SK-N-SH (cell line): ENCODE results near the gene B3GALNT1. TPM values are rescaled to one million over a fixed set of nuclear protein-coding genes. Genes with fewer than 3 reads are reported as not detected.

Experiments used
- CTCF ChIA-PET: fragments of 300-600, 350-600 bp; formaldehyde crosslinking; extraction: SDS; loops from one replicate; lab custom pipeline; 2021; lab: Yijun Ruan, JAX
- POLR2A ChIA-PET: fragments of 350-600 bp; sonication (Branson Sonifier 250); formaldehyde crosslinking; extraction: SDS; loops from one replicate; lab custom pipeline; 2020; ENCODE audit warnings: antibody characterized with exemption, inconsistent platforms; lab: Yijun Ruan, JAX
- DNase-seq: peaks from one replicate; pipeline ENCODE4 v3.0.0; 2012
- H2AFZ ChIP-seq: fragments of 200-600 bp; sonication (generic); 2 replicates; pipeline ENCODE4 v1.8.1; 2016; ENCODE audit warnings: antibody characterized with exemption, mild to moderate bottlenecking, low read depth
- H3F3A ChIP-seq: fragments of 200-600 bp; sonication (generic); replicated peaks from 2 replicates; pipeline ENCODE3; 2016; ENCODE audit warnings: antibody characterized with exemption, mild to moderate bottlenecking; ENCODE audit not compliant: insufficient read depth
- H3K27ac ChIP-seq, 2 experiments: fragments of 200-500 bp in 1 of 2; fragments of 200-600 bp in 1 of 2; sonication (Bioruptor generic) in 1 of 2; sonication (generic), shearing (Covaris generic) in 1 of 2; 2 replicates each; pipeline versions ENCODE4 v1.5.1 to v1.6.1; 2014 to 2016; ENCODE audit warnings: low read depth in 2 of 2, inconsistent platforms in 1 of 2, low read length in 1 of 2, mild to moderate bottlenecking in 1 of 2, mixed read lengths in 1 of 2
- H3K27me3 ChIP-seq: fragments of 200-600 bp; sonication (generic), shearing (Covaris generic); 2 replicates; pipeline ENCODE4 v1.6.1; 2016; ENCODE audit warnings: mixed run types; ENCODE audit not compliant: insufficient read depth
- H3K36me3 ChIP-seq, 2 experiments: fragments of 200-500 bp in 1 of 2; fragments of 200-600 bp in 1 of 2; sonication (Bioruptor generic) in 1 of 2; sonication (generic) in 1 of 2; replicated peaks in 1 of 2; 2 replicates each; pipeline versions ENCODE3 to v1.5.1; 2014 to 2016; ENCODE audit warnings: low read length in 1 of 2, mild to moderate bottlenecking in 1 of 2; ENCODE audit not compliant: insufficient read depth in 2 of 2, control insufficient read depth in 1 of 2
- H3K4me1 ChIP-seq, 2 experiments: fragments of 200-500 bp in 1 of 2; fragments of 200-600 bp in 1 of 2; sonication (Bioruptor generic) in 1 of 2; sonication (generic), shearing (Covaris generic) in 1 of 2; 2 replicates each; pipeline versions ENCODE4 v1.5.1 to v1.6.1; 2014 to 2016; ENCODE audit warnings: low read depth in 1 of 2, low read length in 1 of 2, mixed run types in 1 of 2; ENCODE audit not compliant: insufficient read depth in 2 of 2, control insufficient read depth in 1 of 2
- H3K4me2 ChIP-seq: fragments of 200-600 bp; sonication (generic), shearing (Covaris generic); 2 replicates; pipeline ENCODE4 v1.6.1; 2017; ENCODE audit warnings: mixed run types
- H3K4me3 ChIP-seq, 2 experiments: fragments of 200-500 bp in 1 of 2; fragments of 200-600 bp in 1 of 2; sonication (Bioruptor generic) in 1 of 2; sonication (generic), shearing (Covaris generic) in 1 of 2; 2 replicates each; pipeline versions ENCODE4 v1.5.1 to v1.8.1; 2014 to 2016; ENCODE audit warnings: low read depth in 2 of 2, inconsistent platforms in 1 of 2, low read length in 1 of 2, mild to moderate bottlenecking in 1 of 2, mixed read lengths in 1 of 2, moderate library complexity in 1 of 2
- H3K79me2 ChIP-seq: fragments of 200-600 bp; sonication (generic); 2 replicates; pipeline ENCODE4 v1.8.1; 2017; ENCODE audit warnings: mild to moderate bottlenecking; ENCODE audit not compliant: insufficient read depth
- H3K9ac ChIP-seq: fragments of 200-600 bp; sonication (generic); 2 replicates; pipeline ENCODE4 v1.6.1; 2017; ENCODE audit warnings: mixed run types
- H3K9me2 ChIP-seq: fragments of 200-600 bp; sonication (generic); 2 replicates; pipeline ENCODE4 v1.6.1; 2017; ENCODE audit warnings: mixed run types
- H3K9me3 ChIP-seq: fragments of 200-600 bp; sonication (generic); 2 replicates; pipeline ENCODE4 v1.6.1; 2017; ENCODE audit warnings: mixed run types, mild to moderate bottlenecking, moderate library complexity
- H4K20me1 ChIP-seq: fragments of 200-600 bp; sonication (generic); 2 replicates; pipeline ENCODE4 v1.6.1; 2017; ENCODE audit warnings: mild to moderate bottlenecking, mixed run types; ENCODE audit not compliant: insufficient read depth
- EP300 ChIP-seq, 2 experiments: IDR thresholded peaks; 2 replicates each; pipeline versions ENCODE4 v1.4.0 to v1.6.1; 2012; ENCODE audit warnings: borderline replicate concordance in 1 of 2, low read depth in 1 of 2, low read length in 1 of 2
- FOSL2 ChIP-seq: IDR thresholded peaks from 2 replicates; pipeline ENCODE4 v1.4.0; 2012; ENCODE audit warnings: low read depth, mild to moderate bottlenecking, moderate library complexity, borderline replicate concordance
- GATA2 ChIP-seq: sonication (generic); formaldehyde crosslinking; IDR thresholded peaks from 2 replicates; pipeline ENCODE4 v1.5.0; 2020; ENCODE audit warnings: mild to moderate bottlenecking, missing genetic modification reagents
- MXI1 ChIP-seq: IDR thresholded peaks from 2 replicates; pipeline ENCODE4 v1.6.1; 2012; ENCODE audit warnings: mild to moderate bottlenecking, low read depth, low read length, improper control_type of control experiment
- NRF1 ChIP-seq: IDR thresholded peaks from 2 replicates; pipeline ENCODE4 v1.6.1; 2012; ENCODE audit warnings: low read depth, mild to moderate bottlenecking, low read length
- PBX3 ChIP-seq: IDR thresholded peaks from 2 replicates; pipeline ENCODE4; 2012
- RCOR1 ChIP-seq: fragments of 150-350 bp; IDR thresholded peaks from 2 replicates; pipeline ENCODE4 v1.6.1; 2017; ENCODE audit warnings: antibody characterized with exemption, low read length
- RFX5 ChIP-seq: IDR thresholded peaks from 2 replicates; pipeline ENCODE4 v1.6.1; 2012; ENCODE audit warnings: mild to moderate bottlenecking, improper control_type of control experiment, low read length
- RXRA ChIP-seq: IDR thresholded peaks from 2 replicates; pipeline ENCODE4 v1.4.0; 2012; ENCODE audit warnings: low read depth, mild to moderate bottlenecking, borderline replicate concordance
- TCF12 ChIP-seq: IDR thresholded peaks from 2 replicates; pipeline ENCODE4 v1.4.0; 2012
- USF1 ChIP-seq: IDR thresholded peaks from 2 replicates; pipeline ENCODE4 v1.4.0; 2012; ENCODE audit warnings: low read depth, borderline replicate concordance
- USF2 ChIP-seq: fragments of 150-350 bp; IDR thresholded peaks from 2 replicates; pipeline ENCODE4 v1.6.1; 2017; ENCODE audit warnings: antibody characterized with exemption, low read length, low read depth, borderline replicate concordance
- whole genome bisulfite sequencing: methylation state at CpG from one replicate; pipeline ENCODE4 v1.1.6; 2017; ENCODE audit warnings: low lambda C conversion rate; 5-methylcytosine and 5-hydroxymethylcytosine counted together
- polyA plus RNA-seq, 3 experiments: library from polyadenylated mRNA; depleted of rRNA; stranded (reverse); fragments of >200 nt; gene quantifications; 2 replicates each; pipeline ENCODE4 v1.2.3, GENCODE V29; 2012
- TF ChIP-seq, protein P1 (sequence below): IDR thresholded peaks from 2 replicates; pipeline ENCODE4 v1.6.1; 2012; ENCODE audit warnings: mild to moderate bottlenecking, low read depth, low read length, moderate library complexity

The B3GALNT1 gene
- polyA plus RNA-seq, 1 of the 3 experiments (the other 2 are of a cell fraction), result 0.15 TPM

DNA sequence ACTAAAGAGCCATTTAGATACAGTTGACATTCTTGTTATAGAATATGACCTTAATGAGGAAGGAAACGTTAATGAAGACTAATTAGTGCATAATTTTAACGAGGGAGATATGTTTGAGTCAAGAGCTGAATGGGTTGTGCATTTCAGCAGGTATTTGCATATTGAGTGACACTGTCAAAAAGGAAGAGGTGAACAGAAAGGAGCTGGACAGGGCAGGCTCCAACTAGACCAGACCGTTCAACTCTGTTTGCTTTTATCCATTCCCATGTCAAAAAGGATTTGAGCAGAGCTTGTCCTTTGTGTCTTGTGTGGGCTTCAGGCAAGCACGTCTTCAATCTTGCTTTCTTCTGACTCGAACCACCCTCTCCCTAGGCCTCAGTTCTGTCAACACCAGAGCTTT is 40.7 kb downstream of the B3GALNT1 start:
- no peaks in the 10 kb centered on the region for H3F3A ChIP-seq
- DNase-seq, result no peak
- H3K4me2 ChIP-seq, result no peak overlapping the region
- no peaks in the 10 kb centered on the region for H3K36me3 ChIP-seq
- H3K9me3 ChIP-seq, result no peaks in the 10 kb centered on the region
- POLR2A ChIA-PET, result no interaction called here
- H3K27me3 ChIP-seq, result no peaks in the 10 kb centered on the region
- WGBS, result 38% methylated on average over 5 of the region's 5 CpGs
- H3K9me2 ChIP-seq, result no peaks in the 10 kb centered on the region
- H2AFZ ChIP-seq, result no peak overlapping the region
- TF ChIP-seq USF2 (no peak), USF1 (no peak)
- H3K4me1 ChIP-seq, result no peaks in the 10 kb centered on the region; a peak in 2 of 4 replicates
- CTCF ChIA-PET, result no interaction called here
- H3K27ac ChIP-seq, result no peak overlapping the region
- H3K4me3 ChIP-seq, result no peak overlapping the region
- no peak overlapping the region for H3K9ac ChIP-seq
- no peaks in the 10 kb centered on the region for H4K20me1 ChIP-seq
- no peaks in the 10 kb centered on the region for H3K79me2 ChIP-seq

- Histone ChIP-seq H3K36me3 (no peaks in the 10 kb centered on the region), H3K27ac (no peak overlapping the region), H2AFZ (no peak overlapping the region), H4K20me1 (no peaks in the 10 kb centered on the region), H3K9ac (no peak overlapping the region), H3F3A (no peaks in the 10 kb centered on the region), H3K4me3 (no peak overlapping the region), H3K4me1 (peaks cover 0 to 10% of the 10 kb centered on the region in 2 experiments; a peak in 1 of 4 replicates), H3K4me2 (no peak overlapping the region), H3K79me2 (no peaks in the 10 kb centered on the region), H3K9me2 (no peaks in the 10 kb centered on the region), H3K9me3 (no peaks in the 10 kb centered on the region), H3K27me3 (no peaks in the 10 kb centered on the region)
- ChIA-PET CTCF (interaction anchor here (1.3 kb wide), 1 partner anchor 13 kb away, joined by 3 read pairs; no protein-coding TSS in a partner anchor), POLR2A (no interaction called here)
- WGBS, result 40% methylated on average over 5 of the region's 5 CpGs
- DNase-seq, result peak; percentile 19
- TF ChIP-seq TCF12, result no peak
- peak; percentile 63 for TF ChIP-seq GATA2 (CRISPR knock-in tag)
- TF ChIP-seq MXI1, result no peak
- no peak for TF ChIP-seq RXRA
Measured at GRCh38 chr3:161054860-161055604, 50.1 kb downstream of the B3GALNT1 start.

GRCh38 chr3:161051856-161052255 is 53.3 kb downstream of the B3GALNT1 start:
- H3K79me2 ChIP-seq, result no peaks in the 10 kb centered on the region
- H3K4me2 ChIP-seq, result no peak overlapping the region
- ChIA-PET POLR2A (no interaction called here), CTCF (no interaction called here)
- H3F3A ChIP-seq, result no peaks in the 10 kb centered on the region
- no peak overlapping the region for H3K4me3 ChIP-seq
- no peak for DNase-seq
- peaks cover 0 to 10% of the 10 kb centered on the region in 2 experiments; a peak in 1 of 4 replicates for H3K4me1 ChIP-seq
- no peak for TF ChIP-seq RFX5
- no peak for TF ChIP-seq PBX3
- TF ChIP-seq NRF1, result no peak
- no peak for TF ChIP-seq RCOR1
- TF ChIP-seq EP300 (IDR thresholded peaks at IDR 0.05; ENCODE audit: borderline replicate concordance in 1 of 2, low read depth in 1 of 2, low read length in 1 of 2), result no peak
- TF ChIP-seq FOSL2, result no peak
- TF ChIP-seq, protein P1, sequence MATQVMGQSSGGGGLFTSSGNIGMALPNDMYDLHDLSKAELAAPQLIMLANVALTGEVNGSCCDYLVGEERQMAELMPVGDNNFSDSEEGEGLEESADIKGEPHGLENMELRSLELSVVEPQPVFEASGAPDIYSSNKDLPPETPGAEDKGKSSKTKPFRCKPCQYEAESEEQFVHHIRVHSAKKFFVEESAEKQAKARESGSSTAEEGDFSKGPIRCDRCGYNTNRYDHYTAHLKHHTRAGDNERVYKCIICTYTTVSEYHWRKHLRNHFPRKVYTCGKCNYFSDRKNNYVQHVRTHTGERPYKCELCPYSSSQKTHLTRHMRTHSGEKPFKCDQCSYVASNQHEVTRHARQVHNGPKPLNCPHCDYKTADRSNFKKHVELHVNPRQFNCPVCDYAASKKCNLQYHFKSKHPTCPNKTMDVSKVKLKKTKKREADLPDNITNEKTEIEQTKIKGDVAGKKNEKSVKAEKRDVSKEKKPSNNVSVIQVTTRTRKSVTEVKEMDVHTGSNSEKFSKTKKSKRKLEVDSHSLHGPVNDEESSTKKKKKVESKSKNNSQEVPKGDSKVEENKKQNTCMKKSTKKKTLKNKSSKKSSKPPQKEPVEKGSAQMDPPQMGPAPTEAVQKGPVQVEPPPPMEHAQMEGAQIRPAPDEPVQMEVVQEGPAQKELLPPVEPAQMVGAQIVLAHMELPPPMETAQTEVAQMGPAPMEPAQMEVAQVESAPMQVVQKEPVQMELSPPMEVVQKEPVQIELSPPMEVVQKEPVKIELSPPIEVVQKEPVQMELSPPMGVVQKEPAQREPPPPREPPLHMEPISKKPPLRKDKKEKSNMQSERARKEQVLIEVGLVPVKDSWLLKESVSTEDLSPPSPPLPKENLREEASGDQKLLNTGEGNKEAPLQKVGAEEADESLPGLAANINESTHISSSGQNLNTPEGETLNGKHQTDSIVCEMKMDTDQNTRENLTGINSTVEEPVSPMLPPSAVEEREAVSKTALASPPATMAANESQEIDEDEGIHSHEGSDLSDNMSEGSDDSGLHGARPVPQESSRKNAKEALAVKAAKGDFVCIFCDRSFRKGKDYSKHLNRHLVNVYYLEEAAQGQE, result no peak
- no peaks in the 10 kb centered on the region for H3K36me3 ChIP-seq
- no peaks in the 10 kb centered on the region for H3K27me3 ChIP-seq
- no peak overlapping the region for H3K27ac ChIP-seq
- H3K9me3 ChIP-seq, result no peaks in the 10 kb centered on the region
- H4K20me1 ChIP-seq, result no peaks in the 10 kb centered on the region
- WGBS, result 60% methylated on average over 6 of the region's 6 CpGs
- H3K9ac ChIP-seq, result no peak overlapping the region
- no peak overlapping the region for H2AFZ ChIP-seq
- no peaks in the 10 kb centered on the region for H3K9me2 ChIP-seq
